Hepatocyte (in vitro differentiated cells): Measurements from ENCODE around the gene MPG. TPM values are rescaled to one million over a fixed set of nuclear protein-coding genes. Genes with fewer than 3 reads are reported as not detected.

Experiments
- DNase-seq: peaks from one replicate; pipeline ENCODE4 v3.0.0-alpha.2; 2016; ENCODE audit warnings: low spot score
- H2AFZ ChIP-seq: fragments of 200-600 bp; sonication (generic); 2 replicates; pipeline ENCODE4 v1.6.0; 2016; ENCODE audit warnings: antibody characterized with exemption, mild to moderate bottlenecking
- H3K27ac ChIP-seq: fragments of 200-600 bp; sonication (generic); 2 replicates; pipeline ENCODE4 v1.5.1; 2016; ENCODE audit warnings: mild to moderate bottlenecking
- H3K27me3 ChIP-seq: fragments of 200-600 bp; sonication (generic); 2 replicates; pipeline ENCODE4 v1.6.1; 2016
- H3K36me3 ChIP-seq: fragments of 200-600 bp; sonication (generic); replicated peaks from 2 replicates; pipeline ENCODE4 v1.5.1; 2016; ENCODE audit warnings: low read depth; ENCODE audit not compliant: insufficient read depth
- H3K4me1 ChIP-seq: fragments of 200-600 bp; sonication (generic); 2 replicates; pipeline ENCODE4 v1.5.1; 2016; ENCODE audit warnings: mild to moderate bottlenecking, moderate library complexity; ENCODE audit not compliant: insufficient read depth
- H3K4me2 ChIP-seq: fragments of 200-600 bp; sonication (generic); 2 replicates; pipeline ENCODE4 v1.6.0; 2016
- H3K4me3 ChIP-seq: fragments of 200-600 bp; sonication (generic); 2 replicates; pipeline ENCODE4 v1.5.1; 2016; ENCODE audit warnings: mild to moderate bottlenecking
- H3K79me2 ChIP-seq: fragments of 200-600 bp; sonication (generic); 2 replicates; pipeline ENCODE4 v1.6.0; 2017; ENCODE audit warnings: mild to moderate bottlenecking
- H3K9me2 ChIP-seq: fragments of 200-600 bp; sonication (generic); replicated peaks from 2 replicates; pipeline ENCODE4 v1.6.0; 2017; ENCODE audit warnings: mild to moderate bottlenecking; ENCODE audit not compliant: insufficient read depth
- H3K9me3 ChIP-seq: fragments of 200-600 bp; sonication (generic); 2 replicates; pipeline ENCODE4 v1.5.1; 2016; ENCODE audit warnings: low read depth, mild to moderate bottlenecking
- H4K20me1 ChIP-seq: fragments of 200-600 bp; sonication (generic); 2 replicates; pipeline ENCODE4 v1.6.0; 2016; ENCODE audit warnings: mild to moderate bottlenecking; ENCODE audit not compliant: insufficient read depth, poor library complexity, severe bottlenecking
- EZH2 ChIP-seq: fragments of 200-600 bp; sonication (generic); IDR thresholded peaks from 2 replicates; pipeline ENCODE4 v1.6.1; 2016; ENCODE audit warnings: antibody characterized with exemption, mild to moderate bottlenecking, borderline replicate concordance
- EZH2phosphoT487 ChIP-seq: fragments of 200-600 bp; sonication (generic); IDR thresholded peaks from one replicate; pipeline ENCODE4 v1.6.1; 2018; ENCODE audit warnings: antibody characterized with exemption, mild to moderate bottlenecking, low read depth, moderate library complexity; ENCODE audit not compliant: unreplicated experiment, severe bottlenecking
- WGBS: methylation state at CpG from one replicate; pipeline ENCODE4 v1.1.6; 2016; ENCODE audit warnings: low lambda C conversion rate; ENCODE audit errors: missing lambda C conversion rate; 5-methylcytosine and 5-hydroxymethylcytosine counted together
- polyA plus RNA-seq: library from polyadenylated mRNA; unstranded; fragments of >200 nt; fragmentation: Nextera tagmentation; extraction: Ambion mirVana; gene quantifications from 2 replicates; pipeline ENCODE4 v1.2.1, GENCODE V29; 2016
- total RNA-seq: library from RNA; depleted of rRNA; stranded (reverse); fragments of >200 nt; gene quantifications from 2 replicates; pipeline ENCODE4 v1.2.3, GENCODE V29; 2014
- TF ChIP-seq, protein P1 (sequence below): fragments of 200-600 bp; sonication (generic); IDR thresholded peaks from 2 replicates; pipeline ENCODE4 v1.5.1; 2016; ENCODE audit warnings: antibody characterized with exemption, mild to moderate bottlenecking; ENCODE audit not compliant: poor library complexity

The MPG gene
- total and polyA plus RNA-seq, 2 experiments from 2014 or later, result 67.4 to 83.9 TPM

DNA sequence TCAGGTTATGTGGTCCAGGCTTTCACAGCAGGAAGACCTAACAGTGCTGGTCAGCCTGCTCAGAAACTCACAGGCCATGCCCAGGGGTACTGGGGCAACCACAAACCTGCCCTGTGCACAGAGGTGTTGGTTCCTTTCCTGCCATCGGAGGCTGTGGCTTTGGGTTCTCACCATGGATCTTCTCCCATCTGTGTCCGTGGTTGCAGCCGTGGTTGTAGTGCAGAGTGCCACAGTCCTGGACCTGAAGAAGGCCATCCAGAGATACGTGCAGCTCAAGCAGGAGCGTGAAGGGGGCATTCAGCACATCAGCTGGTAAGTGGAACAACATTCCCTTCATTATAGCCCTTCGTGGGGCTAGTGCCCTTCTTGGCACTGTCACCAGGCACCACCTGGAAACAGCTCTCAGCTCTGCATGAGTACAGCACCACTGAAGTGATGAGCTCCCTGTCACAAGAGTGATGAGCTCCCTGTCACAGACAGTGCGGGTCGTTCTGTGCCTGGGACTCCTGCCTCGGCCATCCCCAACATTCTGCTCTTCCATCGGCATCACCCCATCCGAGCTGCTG lies 22.4 kb upstream of the MPG start:
- WGBS, result 97% methylated on average over 11 of the region's 11 CpGs
- Histone ChIP-seq H4K20me1 (no peaks in the 10 kb centered on the region), H3K27me3 (no peaks in the 10 kb centered on the region), H3K36me3 (no peaks in the 10 kb centered on the region), H3K9me2 (no peaks in the 10 kb centered on the region), H3K4me1 (peaks cover 2% of the 10 kb centered on the region), H3K4me3 (no peak overlapping the region), H3K4me2 (no peak overlapping the region), H2AFZ (no peak overlapping the region), H3K9me3 (no peaks in the 10 kb centered on the region), H3K79me2 (peaks cover 23% of the 10 kb centered on the region), H3K27ac (no peak overlapping the region)
- DNase-seq, result no peak
- TF ChIP-seq EZH2 (no peak), EZH2phosphoT487 (no peak)
- TF ChIP-seq, protein P1, sequence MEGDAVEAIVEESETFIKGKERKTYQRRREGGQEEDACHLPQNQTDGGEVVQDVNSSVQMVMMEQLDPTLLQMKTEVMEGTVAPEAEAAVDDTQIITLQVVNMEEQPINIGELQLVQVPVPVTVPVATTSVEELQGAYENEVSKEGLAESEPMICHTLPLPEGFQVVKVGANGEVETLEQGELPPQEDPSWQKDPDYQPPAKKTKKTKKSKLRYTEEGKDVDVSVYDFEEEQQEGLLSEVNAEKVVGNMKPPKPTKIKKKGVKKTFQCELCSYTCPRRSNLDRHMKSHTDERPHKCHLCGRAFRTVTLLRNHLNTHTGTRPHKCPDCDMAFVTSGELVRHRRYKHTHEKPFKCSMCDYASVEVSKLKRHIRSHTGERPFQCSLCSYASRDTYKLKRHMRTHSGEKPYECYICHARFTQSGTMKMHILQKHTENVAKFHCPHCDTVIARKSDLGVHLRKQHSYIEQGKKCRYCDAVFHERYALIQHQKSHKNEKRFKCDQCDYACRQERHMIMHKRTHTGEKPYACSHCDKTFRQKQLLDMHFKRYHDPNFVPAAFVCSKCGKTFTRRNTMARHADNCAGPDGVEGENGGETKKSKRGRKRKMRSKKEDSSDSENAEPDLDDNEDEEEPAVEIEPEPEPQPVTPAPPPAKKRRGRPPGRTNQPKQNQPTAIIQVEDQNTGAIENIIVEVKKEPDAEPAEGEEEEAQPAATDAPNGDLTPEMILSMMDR, result no peak

DNA sequence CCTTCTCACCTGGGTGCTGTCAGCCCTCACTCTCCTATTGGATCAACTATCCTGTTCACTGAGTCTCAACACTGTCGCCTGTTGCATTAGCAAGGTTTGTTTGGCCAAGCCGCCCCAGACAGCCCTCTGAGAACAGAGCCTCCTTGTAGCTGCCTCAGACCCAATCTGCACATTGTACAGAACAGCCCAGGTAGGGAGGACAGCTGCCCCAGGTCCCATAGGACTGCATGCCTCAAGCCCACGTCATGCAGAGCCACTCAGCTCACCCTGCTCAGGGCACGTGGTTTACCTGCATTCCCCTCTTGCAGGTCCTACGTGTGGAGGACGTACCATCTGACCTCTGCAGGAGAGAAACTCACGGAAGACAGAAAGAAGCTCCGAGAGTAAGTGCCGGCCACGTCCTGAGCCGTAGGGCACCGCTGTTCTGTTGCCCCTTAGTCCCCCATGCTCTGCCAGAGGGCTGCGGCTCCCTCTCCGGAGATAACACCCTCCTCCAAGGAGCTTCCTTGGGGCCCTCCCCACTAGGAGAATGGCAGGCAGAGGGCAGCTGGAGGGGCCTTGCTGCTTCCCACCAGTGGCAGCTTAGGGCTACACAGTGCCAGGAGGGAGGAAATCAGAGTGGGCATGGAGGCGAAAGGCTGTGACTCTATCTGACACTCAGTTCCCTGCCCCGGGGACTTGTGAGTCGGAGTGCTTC lies 21.6 kb upstream of the MPG start:
- H3K9me2 ChIP-seq, result no peaks in the 10 kb centered on the region
- H3K27ac ChIP-seq, result no peak overlapping the region
- H2AFZ ChIP-seq, result no peak overlapping the region
- WGBS, result 95% methylated on average over 15 of the region's 17 CpGs
- H3K79me2 ChIP-seq, result peaks cover 15% of the 10 kb centered on the region
- no peak for DNase-seq
- peaks cover 2% of the 10 kb centered on the region for H3K4me1 ChIP-seq
- no peaks in the 10 kb centered on the region for H3K36me3 ChIP-seq
- H3K4me2 ChIP-seq, result no peak overlapping the region
- H4K20me1 ChIP-seq, result no peaks in the 10 kb centered on the region
- no peak for TF ChIP-seq EZH2
- no peak for TF ChIP-seq EZH2phosphoT487
- TF ChIP-seq, protein P1, result no peak
- H3K4me3 ChIP-seq, result no peak overlapping the region
- H3K27me3 ChIP-seq, result no peaks in the 10 kb centered on the region
- no peaks in the 10 kb centered on the region for H3K9me3 ChIP-seq

DNA sequence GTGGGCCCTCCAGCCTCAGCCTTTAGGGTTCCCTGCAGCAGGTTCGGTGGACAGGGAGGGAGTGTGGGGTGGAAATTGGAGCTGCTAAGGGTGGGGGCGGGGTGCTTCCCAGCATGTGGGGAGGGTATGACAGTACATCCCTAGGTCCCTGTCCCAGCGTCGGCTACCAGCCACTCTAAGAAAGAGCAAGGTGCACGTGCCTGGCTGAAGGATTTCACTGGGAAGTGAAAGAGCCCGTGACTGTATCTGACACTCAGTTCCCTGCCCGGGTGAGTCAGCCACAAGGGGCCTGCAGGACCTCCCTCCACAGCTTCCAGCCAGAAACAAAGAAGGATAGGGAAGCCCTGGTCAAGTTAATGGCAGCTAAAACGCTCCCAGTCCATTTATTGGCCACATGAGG lies 20.3 kb upstream of the MPG start:
- H2AFZ ChIP-seq, result no peak overlapping the region
- WGBS, result 77% methylated on average over 7 of the region's 8 CpGs
- H3K36me3 ChIP-seq, result no peaks in the 10 kb centered on the region
- DNase-seq, result no peak
- TF ChIP-seq, protein P1, result no peak
- TF ChIP-seq EZH2, result no peak
- TF ChIP-seq EZH2phosphoT487, result no peak
- no peak overlapping the region for H3K4me2 ChIP-seq
- no peaks in the 10 kb centered on the region for H3K9me2 ChIP-seq
- no peaks in the 10 kb centered on the region for H3K27me3 ChIP-seq
- no peaks in the 10 kb centered on the region for H4K20me1 ChIP-seq
- H3K4me3 ChIP-seq, result no peak overlapping the region
- no peaks in the 10 kb centered on the region for H3K9me3 ChIP-seq
- peaks cover 2% of the 10 kb centered on the region for H3K4me1 ChIP-seq
- peaks cover 7% of the 10 kb centered on the region for H3K79me2 ChIP-seq
- H3K27ac ChIP-seq, result no peak overlapping the region
